GM19395 (cell line): ENCODE measurements around the gene GLYATL3.
A peak's percentile ranks its signal among the peaks of the same experiment; 100 is the strongest.
"Not testable (repeated sequence)": the region's sequence is repeated elsewhere in the genome, so short reads cannot be mapped to it uniquely, and the experiment has no call there.

ENCODE experiments used
- ATAC-seq: cut with Tn5 transposase; IDR thresholded peaks from one replicate; pipeline ENCODE4 v1.9.1; 2021; ENCODE audit warnings: mild to moderate bottlenecking, moderate library complexity; ENCODE audit not compliant: unreplicated experiment

GLYATL3 gene

DNA sequence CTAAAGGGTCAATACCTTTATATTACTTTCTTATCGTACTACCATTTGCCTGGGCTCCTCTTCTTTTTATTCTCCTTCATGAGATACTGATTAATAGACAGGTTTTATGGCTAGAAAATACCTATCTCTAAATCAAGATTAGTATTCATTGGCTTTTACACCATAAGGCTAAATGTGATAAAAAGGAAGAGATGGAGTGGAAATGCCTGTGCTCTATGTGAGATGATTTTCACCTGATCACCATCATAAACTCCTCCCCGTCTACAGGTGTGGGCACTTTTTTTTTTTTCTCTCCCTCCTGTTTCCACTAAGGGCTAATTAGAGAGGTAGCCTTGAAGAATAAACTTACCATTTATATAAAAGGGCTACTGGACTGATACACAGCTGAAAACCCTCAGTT, at the start of gene GLYATL3:
GLYATL3 (plus strand) TSS at position 301 of the 400 bp plus-strand sequence. CDS start 12,068 bp downstream, outside the sequence.
- ATAC-seq = no peak

DNA sequence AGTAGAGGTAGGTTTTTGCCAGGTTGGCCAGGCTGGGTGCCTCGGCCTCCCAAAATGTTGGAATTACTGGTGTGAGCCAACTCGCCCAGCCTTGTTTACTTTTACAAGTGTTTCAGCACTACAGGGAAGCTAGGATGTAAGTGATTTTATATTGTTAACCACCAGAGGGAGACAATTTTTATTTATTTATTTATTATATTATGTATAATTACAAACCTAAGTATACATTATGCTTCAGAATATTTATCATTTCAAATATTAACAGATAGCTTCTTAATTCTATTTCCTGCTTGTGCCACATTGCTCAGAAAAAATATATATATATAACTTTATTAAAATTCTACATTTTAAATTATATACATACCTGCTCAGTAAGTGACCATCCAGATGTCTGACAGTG, 46.5 kb upstream of the GLYATL3 start:
- no peak for ATAC-seq

DNA sequence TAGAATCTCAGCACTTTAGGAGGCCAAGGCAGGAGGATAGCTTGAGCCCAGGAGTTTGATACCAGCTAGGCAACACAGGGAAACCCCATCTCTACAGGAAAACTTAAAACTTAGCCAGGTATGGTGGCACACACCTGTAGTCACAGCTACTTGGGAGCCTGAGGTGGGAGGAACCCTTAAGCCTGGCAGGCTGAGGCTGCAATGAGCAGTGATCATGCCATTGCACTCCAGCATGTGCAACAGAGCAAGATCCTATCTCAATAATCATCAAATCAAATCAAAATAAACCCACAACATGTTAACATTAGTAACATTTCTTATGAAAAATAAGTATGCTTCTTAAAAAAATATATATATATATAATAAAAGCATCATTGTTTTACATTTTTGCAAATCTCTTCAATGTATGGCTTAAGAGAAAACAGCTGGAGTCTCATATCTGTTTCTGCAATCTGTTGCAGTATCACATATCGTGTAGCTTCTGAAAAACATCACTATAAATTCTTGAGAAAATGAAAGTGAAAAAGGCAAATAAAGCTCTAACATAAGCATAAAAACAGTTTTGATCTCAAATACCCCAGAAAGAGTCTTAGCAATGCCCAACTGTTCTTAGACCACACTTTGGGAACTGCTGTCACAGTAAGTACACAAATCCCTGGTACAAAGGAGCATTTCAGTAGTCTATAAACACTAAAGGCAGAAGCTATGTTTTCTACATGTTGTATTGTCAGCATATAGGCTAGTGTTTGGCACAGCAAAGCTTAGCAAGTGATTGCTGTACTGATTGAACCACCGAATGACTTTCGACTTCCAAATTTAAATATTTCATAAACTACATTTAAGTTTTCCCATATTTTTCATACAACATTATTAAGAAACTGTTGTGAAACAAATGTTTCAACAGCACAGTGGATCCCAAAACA, 44.7 kb upstream of the GLYATL3 start:
- peak; percentile 83 for ATAC-seq

DNA sequence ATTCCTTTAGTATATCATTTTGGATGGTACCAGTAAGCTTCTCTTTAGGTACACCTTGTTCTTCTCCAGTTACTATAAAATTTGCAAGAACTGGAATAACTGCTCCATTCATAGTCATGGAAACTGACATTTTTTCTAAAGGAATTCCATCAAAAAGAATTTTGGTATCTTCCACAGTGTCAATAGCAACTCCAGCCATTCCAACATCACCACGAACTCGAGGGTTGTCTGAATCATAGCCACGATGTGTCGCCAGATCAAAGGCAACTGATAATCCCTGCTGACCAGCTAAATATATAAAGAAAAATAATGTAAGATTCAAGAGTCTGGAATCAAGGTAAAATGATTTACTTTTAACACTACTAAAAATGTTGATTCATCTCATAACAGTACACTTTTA, 42.0 kb upstream of the GLYATL3 start:
- ATAC-seq = no peak

DNA sequence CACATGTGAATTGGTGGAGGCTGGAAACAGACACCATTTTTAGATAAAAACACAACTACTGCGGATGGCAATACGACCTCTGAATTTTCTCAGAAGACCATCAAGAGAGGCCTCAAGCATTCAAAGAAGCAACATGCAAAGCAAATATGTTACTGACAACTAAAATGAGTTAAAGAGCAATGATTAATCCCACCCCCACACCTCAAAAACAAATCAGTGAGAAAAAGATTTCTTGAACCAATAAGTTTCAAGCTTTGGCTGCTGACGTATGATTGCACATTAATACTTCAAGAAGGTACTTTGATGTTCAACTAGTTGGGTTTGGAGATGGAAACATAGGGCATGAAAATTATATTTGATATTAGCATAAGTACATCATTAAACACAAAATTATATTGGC, 37.7 kb upstream of the GLYATL3 start:
- ATAC-seq = no peak

DNA sequence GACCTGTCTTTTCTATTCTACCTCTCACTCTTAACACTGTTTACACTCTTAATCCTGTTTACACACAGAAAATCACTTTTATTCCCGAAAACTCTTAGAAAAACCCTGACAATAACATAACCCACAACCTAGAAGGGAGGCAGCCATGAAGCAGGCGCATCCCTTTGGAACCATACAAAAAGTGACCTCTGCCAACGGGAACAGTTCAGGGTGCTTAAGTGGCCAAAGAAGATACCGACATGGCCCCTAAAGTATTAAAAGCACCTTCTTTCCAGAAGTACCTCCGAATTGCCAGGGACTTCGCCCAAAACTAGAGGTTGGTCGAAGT, 37.2 kb upstream of the GLYATL3 start:
- ATAC-seq = peak; percentile 18

DNA sequence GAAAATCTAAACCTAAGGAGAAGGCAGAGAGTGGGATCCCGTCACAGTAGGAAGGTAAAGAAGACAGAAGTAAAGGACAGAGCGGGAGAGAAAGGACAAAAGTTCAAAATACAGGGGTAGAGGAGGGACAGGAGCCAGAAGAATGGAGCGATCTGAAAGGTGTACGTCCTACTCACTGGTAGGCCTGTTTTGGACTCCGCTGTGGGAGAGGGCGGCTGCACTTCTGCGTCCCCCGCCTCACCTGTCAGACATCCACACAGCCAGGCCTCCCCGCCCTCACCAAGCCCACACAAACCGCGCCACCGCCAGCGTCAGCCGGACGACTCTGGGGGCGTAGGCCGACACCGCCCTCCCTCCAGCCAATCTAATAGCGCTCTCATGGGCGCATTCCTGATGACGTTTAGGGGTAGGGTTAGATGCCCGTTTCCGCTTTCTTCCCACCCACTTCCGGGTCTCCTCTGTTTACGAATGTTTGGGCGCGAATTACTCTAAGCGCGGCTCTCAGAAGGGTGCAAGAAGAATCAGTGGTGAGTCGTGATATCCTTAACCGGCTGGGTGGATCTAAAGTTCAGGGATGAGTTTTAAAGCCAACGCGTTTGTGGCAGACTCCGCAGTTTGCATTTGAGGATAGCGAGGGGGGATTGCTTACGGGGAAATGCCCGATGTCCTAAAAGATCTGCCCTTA, 36.7 kb upstream of the GLYATL3 start, which contains the start of the genes CENPQ and MMUT:
CENPQ (plus strand) TSS at position 444 of the 685 bp plus-strand sequence. CDS start 6,807 bp downstream, outside the sequence.
MMUT (minus strand) TSS at position 327 of the 685 bp plus-strand sequence. CDS start 3,787 bp downstream, outside the sequence.
- peak; percentile 97 for ATAC-seq

DNA sequence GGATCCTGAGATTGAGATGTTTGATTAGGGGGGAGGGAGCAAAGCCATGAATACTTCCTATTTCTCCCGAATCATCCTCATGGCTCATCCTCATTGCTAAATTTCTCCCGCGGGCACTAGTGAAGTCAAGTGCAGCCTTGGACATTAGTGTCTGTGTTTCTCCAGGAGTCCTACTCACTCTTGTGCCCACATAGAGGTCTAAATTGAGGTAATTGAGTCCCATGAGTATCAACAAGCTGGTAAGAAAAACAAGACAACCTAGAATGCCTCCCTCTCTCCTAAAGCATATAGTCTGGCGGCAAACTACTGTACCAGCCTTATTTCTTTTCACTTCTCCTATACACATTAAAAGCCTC, 36.1 kb upstream of the GLYATL3 start:
- ATAC-seq = peak; percentile 9

DNA sequence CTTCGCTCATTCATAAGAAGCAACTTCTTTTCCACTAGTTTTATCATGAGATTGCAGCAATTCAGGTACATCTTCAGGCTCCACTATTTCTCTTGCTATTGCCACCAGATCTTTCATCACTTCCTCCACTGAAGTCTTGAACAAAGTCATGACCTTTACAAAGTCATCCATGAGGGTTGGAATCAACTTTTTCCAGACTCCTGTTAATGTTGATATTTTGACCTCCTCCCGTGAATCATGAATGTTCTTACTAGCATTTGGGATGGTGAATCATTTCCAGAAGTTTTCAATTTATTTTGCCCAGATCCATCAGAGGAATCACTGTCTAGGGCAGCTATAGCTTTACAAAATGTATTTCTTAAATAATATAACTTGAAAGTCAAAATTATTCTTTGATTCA, 35.0 kb upstream of the GLYATL3 start:
- ATAC-seq = no peak

DNA sequence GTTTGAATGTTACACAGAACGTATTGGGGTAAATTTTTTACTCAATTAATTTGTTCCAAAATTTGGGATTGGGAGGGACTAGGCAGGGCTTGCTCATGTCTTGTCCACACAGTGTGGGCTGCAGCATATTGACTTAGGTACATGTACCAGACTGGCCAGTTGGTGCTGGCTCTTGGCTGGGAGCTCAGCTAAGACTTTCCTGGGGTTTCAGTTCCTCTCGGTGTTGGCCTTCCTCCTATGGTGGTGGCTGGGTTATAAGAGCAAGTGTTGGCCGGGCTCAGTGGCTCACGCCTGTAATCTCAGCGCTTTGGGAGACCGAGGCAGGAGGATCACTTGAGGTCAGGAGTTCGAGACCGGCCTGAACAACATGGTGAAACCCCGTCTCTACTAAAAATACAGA, 31.7 kb upstream of the GLYATL3 start:
- ATAC-seq = no peak

DNA sequence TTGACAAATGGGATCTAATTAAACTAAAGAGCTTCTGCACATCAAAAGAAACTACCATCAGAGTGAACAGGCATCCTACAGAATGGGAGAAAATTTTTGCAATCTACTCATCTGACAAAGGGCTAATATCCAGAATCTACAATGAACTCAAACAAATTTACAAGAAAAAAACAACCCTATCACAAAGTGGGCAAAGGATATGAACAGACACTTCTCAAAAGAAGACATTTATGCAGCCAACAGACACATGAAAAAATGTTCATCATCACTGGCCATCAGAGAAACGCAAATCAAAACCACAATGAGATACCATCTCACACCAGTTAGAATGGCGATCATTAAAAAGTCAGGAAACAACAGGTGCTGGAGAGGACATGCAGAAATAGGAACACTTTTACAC, 23.2 kb upstream of the GLYATL3 start:
- not testable (repeated sequence) for ATAC-seq

DNA sequence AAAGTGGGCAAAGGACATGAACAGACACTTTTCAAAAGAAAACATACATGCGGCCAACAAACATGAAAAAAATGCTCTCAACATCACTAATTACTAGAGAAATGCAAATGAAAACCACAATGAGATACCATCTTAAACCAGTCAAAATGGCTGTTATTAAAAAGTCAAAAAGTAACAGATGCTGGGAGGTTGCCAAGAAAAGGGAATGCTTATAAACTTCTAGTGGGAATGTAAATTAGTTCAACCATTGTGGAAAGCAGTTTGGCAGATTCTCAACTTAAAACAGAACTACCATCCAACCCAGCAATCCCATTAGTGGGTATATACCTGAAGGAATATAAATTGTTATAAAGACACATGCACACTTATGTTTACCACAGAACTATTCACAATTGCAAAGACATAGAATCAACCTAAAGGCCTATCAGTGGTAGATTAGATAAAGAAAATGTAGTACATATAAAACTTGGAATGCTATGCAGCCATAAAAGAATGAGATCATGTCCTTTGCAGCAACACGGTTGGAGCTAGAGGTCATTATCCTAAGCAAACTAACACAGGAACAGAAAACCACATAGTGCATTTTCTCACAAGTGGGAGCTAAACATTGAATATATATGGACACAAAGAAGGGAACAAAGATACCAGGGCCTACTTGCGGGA, 20.3 kb upstream of the GLYATL3 start:
- ATAC-seq = no peak

DNA sequence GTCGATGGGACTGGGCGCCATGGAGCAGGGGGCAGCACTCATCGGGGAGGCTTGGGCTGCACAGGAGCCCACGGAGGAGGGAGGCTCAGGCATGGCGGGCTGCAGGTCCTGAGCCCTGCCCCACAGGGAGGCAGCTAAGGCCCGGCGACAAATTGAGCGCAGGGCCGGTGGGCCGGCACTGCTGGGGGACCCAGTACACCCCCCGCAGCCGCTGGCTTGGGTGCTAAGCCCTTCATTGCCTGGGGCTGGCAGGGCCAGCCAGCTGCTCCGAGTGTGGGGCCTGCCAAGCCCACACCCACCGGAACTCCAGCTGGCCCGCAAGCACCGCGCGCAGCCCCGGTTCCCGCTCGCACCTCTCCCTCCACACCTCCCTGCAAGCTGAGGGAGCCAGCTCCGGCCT, 17.9 kb upstream of the GLYATL3 start:
- ATAC-seq = not testable (repeated sequence)

DNA sequence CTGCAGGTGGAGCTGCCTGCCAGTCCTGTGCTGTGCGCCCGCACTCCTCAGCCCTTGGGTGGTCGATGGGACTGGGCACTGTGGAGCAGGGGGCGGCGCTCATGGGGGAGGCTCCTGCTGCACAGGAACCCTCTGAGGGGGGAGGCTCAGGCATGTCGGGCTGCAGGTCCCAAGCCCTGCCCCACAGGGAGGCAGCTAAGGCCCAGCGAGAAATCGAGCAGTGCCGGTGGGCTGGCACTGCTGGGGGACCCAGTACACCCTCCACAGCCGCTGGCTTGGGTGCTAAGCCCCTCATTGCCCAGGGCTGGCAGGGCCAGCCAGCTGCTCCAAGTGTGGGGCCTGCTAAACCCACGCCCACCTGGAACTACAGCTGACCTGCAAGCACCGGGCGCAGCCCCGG, 16.3 kb upstream of the GLYATL3 start:
- not testable (repeated sequence) for ATAC-seq

DNA sequence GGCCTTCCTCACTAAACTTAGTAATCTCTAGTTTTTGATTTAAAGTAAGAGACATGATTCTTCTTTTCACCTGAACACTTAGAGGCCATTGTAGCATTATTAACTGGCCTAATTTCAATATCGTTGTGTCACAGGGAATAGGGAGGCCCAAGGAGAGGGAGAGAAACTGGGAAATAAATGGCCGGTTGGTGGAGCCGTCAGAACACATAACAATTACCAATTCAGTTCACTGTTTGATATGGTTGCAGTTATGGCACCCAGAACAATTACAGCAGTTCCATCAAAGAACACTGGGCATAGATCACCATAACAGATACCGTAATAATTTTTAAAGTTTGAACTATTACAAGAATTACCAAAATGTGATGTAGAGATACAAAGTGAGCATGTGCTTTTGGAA, 9.1 kb upstream of the GLYATL3 start:
- ATAC-seq = no peak

DNA sequence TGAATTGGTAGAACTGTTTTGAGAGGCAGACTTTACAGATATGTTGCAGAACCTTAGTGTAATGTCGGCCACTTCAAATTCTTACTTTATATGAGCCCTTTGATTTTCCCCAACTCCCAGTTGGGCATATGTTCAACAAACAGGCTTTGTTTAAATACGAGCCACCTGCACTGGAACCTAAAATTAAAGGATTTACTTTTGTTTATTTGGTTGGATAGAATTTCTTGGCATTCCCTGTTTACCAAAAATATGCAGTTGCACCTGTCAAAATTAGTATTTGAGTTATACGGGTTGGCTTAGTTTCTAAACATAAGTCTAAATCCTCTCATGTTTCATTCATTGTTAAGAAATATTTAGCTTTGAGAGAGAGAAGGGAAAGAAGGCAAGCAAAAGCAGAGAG, 2.4 kb upstream of the GLYATL3 start:
- no peak for ATAC-seq

DNA sequence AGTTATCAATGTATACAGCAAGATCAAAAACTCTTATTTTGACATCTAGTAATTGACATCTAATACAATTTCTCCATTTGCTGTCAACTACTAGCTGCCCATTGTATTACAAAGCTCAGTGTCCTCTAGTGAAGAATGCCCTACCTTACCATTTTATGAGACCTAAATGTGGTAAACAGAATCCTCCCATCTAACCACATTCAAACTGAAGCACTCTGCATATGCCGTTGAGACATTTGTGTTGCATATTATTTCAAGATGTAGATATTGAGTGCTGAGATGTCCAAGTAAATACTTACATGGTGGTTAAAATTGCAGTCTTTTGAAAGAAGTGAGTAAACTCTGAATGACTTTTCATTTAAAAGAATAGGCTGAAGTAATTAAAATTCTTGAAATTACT, 597 bp upstream of the GLYATL3 start:
- ATAC-seq = no peak

DNA sequence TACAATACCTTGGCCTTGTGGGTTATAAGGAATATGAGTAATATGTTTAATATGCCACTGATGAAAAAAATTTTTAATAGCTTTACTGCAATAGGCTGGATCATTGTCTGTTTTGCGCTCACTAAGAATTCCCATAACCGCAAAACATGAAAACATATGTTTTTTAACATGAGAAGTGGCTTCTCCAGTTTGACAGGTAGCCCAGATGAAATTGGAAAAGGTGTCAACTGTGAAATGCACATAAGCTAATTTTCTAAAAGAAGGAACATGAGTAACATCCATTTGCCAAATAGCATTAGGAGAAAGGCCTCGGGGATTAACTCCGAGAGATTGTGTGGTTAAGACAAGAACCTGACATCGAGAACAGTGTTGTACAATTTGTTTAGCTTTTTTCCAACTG, 4.9 kb downstream of the GLYATL3 start:
- ATAC-seq = no peak

DNA sequence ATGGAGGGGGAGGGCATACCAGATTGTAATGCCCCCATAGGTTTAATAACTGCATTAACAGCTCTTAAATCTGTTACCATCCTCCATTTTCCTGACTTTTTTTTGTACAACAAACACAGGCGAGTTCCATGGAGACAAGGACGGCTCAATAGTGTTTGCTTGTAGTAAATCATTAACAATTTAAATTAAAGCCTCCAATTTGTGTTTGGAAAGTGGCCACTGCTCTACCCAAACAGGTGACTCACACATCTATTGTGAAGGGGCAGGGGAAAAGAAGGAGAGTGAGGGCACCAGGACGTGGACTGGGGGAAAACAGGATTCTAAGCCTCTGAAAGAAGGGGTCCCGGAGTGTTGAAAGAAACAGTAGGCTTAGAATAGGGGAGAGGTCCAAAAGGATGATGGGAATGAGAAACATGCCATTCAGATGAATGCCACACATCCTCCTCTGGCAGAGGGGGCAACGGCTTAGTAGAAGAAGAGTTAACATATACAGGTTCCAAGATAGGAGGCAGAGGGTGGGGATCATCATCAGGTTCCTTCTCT, 6.9 kb downstream of the GLYATL3 start:
- ATAC-seq = no peak

DNA sequence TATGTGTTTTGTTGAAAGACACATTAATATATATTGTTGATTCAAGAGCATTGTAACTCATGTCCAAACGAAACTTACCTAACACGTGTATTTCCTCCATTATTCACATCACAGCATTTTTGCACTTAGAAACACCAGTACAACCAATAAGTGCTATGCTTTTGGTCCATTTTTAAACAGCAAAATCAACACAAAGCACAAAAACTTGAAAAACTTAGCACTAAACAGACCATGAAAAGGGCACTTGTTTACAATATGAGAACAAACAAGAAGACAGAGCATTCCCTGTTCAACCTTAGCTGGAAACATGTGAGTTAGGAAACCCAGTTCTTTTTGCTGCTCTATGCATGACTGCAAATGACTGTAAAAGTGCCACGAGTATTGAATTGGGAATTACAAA, 9.6 kb downstream of the GLYATL3 start:
- no peak for ATAC-seq
